Fibroblast of lung (primary cell): ENCODE measurements around the gene IGDCC3.

Experiments
- EZH2 ChIP-seq: IDR thresholded peaks from 2 replicates; pipeline ENCODE4 v1.5.1; 2012; ENCODE audit warnings: low read length, control low read depth, mild to moderate bottlenecking; ENCODE audit errors: missing control alignments
- TF ChIP-seq, protein P1 (sequence below), 2 donors: IDR thresholded peaks in 1 of 2; conservative IDR thresholded peaks in 1 of 2; 1 replicate in 1 of 2; 2 replicates in 1 of 2; pipeline ENCODE4 v1.5.1; 2011 to 2012; ENCODE audit warnings: low read length in 2 of 2, control low read depth in 1 of 2, inconsistent platforms in 1 of 2, low read depth in 1 of 2, mild to moderate bottlenecking in 1 of 2

DNA sequence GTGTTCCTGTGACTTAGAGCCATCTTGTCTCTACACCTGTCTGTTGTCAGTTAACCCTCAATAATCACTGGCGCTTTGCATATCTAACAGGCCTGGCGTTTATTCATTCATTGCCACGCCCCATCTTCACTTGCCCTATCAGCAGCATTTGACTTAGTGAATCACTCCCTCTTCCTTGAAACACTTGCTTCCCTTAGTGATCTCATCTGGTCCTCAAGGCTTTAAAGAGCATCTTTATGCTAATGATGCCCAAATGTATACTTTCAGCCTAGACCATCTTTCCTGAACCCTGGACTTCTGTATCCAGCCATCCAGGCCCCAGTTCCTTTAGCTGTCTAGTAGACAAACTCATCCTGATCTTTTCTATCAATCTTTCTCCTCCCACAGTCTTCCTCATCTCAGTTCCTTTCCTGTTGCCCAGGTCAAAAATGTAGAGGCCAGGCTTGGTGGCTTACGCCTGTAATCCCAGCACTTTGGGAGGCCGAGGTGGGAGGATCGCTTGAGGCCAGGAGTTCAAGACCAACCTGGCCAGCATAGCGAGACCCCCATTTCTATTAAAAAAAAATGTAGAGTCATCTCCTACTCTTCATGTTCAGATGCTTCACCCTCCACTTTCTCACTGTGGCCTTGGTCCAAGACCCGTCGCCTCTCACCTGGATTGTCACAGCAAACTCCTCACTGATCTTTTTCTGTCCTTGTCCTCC is 46.3 kb upstream of the IGDCC3 start:
- TF ChIP-seq, protein P1, sequence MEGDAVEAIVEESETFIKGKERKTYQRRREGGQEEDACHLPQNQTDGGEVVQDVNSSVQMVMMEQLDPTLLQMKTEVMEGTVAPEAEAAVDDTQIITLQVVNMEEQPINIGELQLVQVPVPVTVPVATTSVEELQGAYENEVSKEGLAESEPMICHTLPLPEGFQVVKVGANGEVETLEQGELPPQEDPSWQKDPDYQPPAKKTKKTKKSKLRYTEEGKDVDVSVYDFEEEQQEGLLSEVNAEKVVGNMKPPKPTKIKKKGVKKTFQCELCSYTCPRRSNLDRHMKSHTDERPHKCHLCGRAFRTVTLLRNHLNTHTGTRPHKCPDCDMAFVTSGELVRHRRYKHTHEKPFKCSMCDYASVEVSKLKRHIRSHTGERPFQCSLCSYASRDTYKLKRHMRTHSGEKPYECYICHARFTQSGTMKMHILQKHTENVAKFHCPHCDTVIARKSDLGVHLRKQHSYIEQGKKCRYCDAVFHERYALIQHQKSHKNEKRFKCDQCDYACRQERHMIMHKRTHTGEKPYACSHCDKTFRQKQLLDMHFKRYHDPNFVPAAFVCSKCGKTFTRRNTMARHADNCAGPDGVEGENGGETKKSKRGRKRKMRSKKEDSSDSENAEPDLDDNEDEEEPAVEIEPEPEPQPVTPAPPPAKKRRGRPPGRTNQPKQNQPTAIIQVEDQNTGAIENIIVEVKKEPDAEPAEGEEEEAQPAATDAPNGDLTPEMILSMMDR (conservative IDR thresholded peaks at IDR 0.05 in 1 of 2, IDR thresholded peaks at IDR 0.05 in 1 of 2; ENCODE audit: low read depth in 1 of 2, low read length in 2 of 2), result no peak
- TF ChIP-seq EZH2, result no peak
